ENCODE data around the gene LAMTOR2. TPM values are rescaled to one million over a fixed set of nuclear protein-coding genes. Genes with fewer than 3 reads are reported as not detected.

Gene LAMTOR2
- total and polyA plus RNA-seq, 9 of the 15 experiments (the other 6 are each of a cell fraction or from before 2014, with no cell fraction given) = 39.0 to 161 (median 74.6) TPM

GRCh38 chr1:156020293-156021092 is 34.1 kb upstream of the LAMTOR2 start, which contains the start of gene SSR2 (continued):
- TF ChIP-seq CHAMP1 (IDR thresholded peaks at IDR 0.05) (no peak), ZC3H11A (IDR thresholded peaks at IDR 0.05; ENCODE audit: low read depth, low read length) (no peak), GMEB1 (CRISPR knock-in tag; IDR thresholded peaks at IDR 0.05) (no peak), TCF15 (CRISPR knock-in tag; IDR thresholded peaks at IDR 0.05) (no peak), NRF1 (conservative IDR thresholded peaks at IDR 0.05 in 1 of 2, IDR thresholded peaks at IDR 0.05 in 1 of 2) (no peak), ADNP (tag; IDR thresholded peaks at IDR 0.05) (no peak), SIRT6 (IDR thresholded peaks at IDR 0.05; ENCODE audit: low read depth, low read length) (no peak), NCOR1 (IDR thresholded peaks at IDR 0.05) (no peak), NONO (IDR thresholded peaks at IDR 0.05; ENCODE audit: low read depth in 2 of 2, low read length in 1 of 2) (no peak), GATAD2A (IDR thresholded peaks at IDR 0.05) (no peak), GTF2F1 (IDR thresholded peaks at IDR 0.05; ENCODE audit: low read depth, low read length) (no peak), POLR2B (IDR thresholded peaks at IDR 0.05; ENCODE audit: low read depth, partially characterized antibody) (peak; percentile 83), MAFF (IDR thresholded peaks at IDR 0.05; ENCODE audit: low read length) (no peak), DEAF1 (CRISPR knock-in tag; IDR thresholded peaks at IDR 0.05) (no peak), YY1 (IDR thresholded peaks at IDR 0.05; ENCODE audit: borderline replicate concordance in 1 of 3, control insufficient read depth in 1 of 3, extremely low read depth in 1 of 3, insufficient read depth in 3 of 3, insufficient read length in 1 of 3, insufficient replicate concordance in 2 of 3, low read depth in 1 of 3, low read length in 2 of 3) (peak in 1 of 3 experiments; percentile 44), ZNF174 (CRISPR knock-in tag; IDR thresholded peaks at IDR 0.05) (no peak), KHSRP (IDR thresholded peaks at IDR 0.05) (no peak), NR2F6 (CRISPR knock-in tag; IDR thresholded peaks at IDR 0.05) (no peak), CEBPG (CRISPR knock-in tag; IDR thresholded peaks at IDR 0.05) (no peak), CEBPG (tag; conservative IDR thresholded peaks at IDR 0.05 in 1 of 2, IDR thresholded peaks at IDR 0.05 in 1 of 2) (no peak), TCF3 (CRISPR knock-in tag; IDR thresholded peaks at IDR 0.05) (no peak), ZNF436 (CRISPR knock-in tag; IDR thresholded peaks at IDR 0.05) (no peak)
